GM19099 (cell line): Measurements from ENCODE around the gene RBM6.

Experiments
- POLR2A ChIP-seq: IDR thresholded peaks from 3 replicates; pipeline ENCODE4 v1.6.1; 2011; ENCODE audit warnings: low read depth; ENCODE audit not compliant: insufficient read length; ENCODE audit errors: extremely low read depth

RBM6 gene

GRCh38 chr3:49939858-49940666, at the start of gene RBM6:
RBM6 (plus strand) TSS chr3:49940150; CDS start chr3:49962642, 22,492 bp downstream.
- peak; percentile 91 for TF ChIP-seq POLR2A

GRCh38 chr3:49895791-49896190, 44.2 kb upstream of the RBM6 start:
- TF ChIP-seq POLR2A = no peak

GRCh38 chr3:49896345-49896744, 43.6 kb upstream of the RBM6 start:
- TF ChIP-seq POLR2A = no peak

- TF ChIP-seq POLR2A = no peak
Measured at GRCh38 chr3:49898991-49899390, 41.0 kb upstream of the RBM6 start.

DNA sequence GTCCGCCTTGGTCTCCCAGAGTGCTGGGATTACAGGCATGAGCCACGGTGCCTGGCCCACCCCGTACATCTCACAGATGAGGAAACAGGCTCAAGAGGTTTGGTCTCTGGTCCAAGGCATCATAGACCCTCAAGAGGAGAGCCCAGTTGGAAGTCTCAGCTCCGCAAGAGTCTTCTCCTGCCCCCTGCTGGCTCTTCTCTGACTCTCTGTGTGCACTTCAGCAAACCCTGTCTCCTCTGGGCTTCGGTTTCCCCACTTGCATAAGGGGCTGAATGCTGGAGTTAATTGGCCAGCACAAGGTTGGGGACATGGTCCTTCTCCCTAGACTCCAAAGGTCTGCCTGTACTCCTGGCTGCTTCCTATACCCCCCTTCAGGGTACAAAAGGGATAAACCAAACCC, 40.1 kb upstream of the RBM6 start:
- no peak for TF ChIP-seq POLR2A

DNA sequence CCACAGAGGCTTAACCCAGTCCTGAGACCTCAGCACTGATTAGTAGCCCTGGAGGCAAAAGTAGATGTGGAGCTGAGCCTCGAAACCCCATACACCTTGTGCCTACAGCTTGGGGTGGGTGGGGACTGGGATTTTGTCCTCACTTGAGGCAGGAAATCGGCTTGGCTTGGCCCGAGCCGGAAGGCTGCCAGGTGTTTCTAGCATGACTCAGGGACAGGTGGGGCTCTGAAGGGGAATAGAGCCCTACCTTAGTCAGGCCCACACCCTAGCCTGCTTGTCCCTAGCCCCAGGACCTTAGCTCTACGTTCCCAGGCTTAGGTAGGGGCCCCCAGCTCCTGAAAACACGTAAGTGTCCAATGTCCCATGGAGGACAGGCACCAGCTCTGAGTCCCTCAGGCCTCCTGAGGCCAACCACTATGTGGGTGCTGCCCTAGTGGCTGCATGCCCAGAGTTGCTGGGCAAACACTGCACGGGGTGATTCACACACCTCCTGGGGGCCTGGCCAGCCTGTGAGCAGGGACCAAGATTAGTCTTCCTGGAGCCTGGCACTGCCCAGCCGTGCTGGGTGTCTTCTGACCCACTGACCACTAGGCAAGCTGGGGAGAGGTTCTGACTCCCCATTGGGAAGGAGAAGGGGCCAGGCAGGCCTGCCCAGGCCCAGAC, 39.3 kb upstream of the RBM6 start:
- no peak for TF ChIP-seq POLR2A

- TF ChIP-seq POLR2A = no peak
Measured at GRCh38 chr3:49901366-49902339, 38.3 kb upstream of the RBM6 start.

DNA sequence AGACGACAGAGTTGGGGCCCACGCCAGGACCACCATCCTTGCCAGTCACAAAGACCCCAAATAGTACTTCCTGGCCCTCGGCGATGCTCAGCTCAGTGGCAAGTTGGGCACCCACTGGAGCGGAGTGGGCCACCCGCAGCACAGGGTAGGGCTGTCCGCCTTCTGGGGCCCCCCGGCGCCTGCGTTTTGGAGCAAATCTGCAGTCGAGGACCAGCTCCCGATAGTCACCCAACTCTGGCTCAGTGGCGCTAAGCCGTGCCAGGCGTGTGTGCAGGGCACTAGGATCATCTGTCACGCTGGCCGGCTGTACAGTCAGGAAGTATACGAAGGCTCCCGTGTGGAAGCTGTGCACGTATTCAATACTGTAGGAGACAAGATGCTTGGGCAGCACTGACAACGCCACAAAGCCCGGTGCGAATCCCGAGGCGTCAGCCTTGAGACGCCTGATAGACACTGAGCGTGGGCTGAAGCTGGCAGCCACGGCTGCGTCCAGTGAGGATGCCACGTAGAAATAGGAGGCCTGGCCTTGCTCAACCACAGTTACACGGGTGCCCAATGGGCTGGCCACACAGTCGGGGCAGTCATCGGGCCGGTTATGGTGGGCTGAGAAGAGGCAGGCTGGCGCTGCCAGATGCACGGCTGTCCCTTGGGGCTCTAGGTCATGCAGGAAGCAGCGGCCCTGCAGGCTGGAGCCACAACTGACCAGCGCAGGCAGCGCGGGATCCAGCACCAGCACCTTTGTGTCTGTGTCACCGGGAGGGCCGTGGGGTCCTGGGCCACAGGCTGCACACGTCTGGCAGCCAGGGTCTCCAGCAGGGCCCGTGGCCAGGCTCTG, 37.2 kb upstream of the RBM6 start:
- TF ChIP-seq POLR2A = no peak

DNA sequence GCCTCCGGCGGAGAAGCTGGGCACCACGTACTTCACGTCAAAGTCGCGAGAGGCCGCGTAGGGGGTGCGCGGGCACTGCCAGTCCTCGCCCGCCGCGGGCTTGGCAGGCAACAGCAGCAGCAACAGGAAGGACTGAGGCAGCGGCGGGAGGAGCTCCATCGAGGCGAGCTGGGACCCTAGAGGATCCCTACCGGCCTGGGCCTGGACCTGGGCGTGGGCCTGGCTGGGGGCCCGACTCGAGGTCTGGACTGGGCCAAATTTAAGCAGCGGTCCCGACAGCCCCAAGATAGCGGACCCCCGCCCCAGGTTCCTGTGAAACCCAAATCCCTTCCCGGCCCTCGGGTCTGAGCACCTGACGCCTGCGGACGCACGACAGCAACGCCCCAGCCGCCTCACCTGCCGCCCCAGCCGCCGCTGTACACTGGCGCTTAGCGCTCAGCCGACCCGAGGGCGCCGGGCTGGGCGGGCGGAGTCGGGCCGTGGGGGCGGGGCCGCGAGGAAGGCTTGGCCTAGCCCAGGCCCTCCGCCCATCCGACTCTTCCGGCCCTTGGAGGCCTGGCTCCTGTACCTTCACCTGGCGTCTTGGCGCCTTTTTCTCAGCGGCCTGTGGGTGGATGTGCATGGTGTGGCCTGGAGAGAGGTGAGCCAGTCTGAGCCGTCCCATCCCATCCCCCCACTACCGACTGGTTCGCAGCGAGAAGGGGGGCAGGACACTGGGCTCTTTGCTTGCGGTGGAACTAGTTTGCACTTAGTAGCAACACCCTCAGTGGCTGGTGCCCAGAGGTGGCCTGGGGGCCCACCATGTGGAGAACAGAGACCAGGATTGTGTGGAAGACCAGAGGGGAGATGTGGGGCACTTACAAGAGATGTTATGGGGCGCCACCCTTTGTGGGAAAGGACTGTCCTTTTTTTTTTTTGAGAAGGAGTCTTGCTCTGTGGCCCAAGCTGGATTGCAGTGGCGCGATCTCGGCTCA, 36.2 kb upstream of the RBM6 start, which contains the start of gene MST1R:
MST1R (minus strand) TSS at position 423 of the 974 bp plus-strand sequence; CDS start at position 159, 264 bp downstream.
- peak; percentile 64 for TF ChIP-seq POLR2A

GRCh38 chr3:49906073-49906743, 33.7 kb upstream of the RBM6 start:
- no peak for TF ChIP-seq POLR2A

- TF ChIP-seq POLR2A = no peak
Measured at GRCh38 chr3:49908373-49909199, 31.4 kb upstream of the RBM6 start.
